HG03175 (cell line): ENCODE measurements around the gene RNGTT.
"Not testable (repeated sequence)": the region's sequence is repeated elsewhere in the genome, so short reads cannot be mapped to it uniquely, and the experiment has no call there.

Experiments used
- ATAC-seq: cut with Tn5 transposase; IDR thresholded peaks from one replicate; pipeline ENCODE4 v1.9.1; 2021; ENCODE audit warnings: mild to moderate bottlenecking, moderate library complexity; ENCODE audit not compliant: unreplicated experiment

Gene RNGTT

DNA sequence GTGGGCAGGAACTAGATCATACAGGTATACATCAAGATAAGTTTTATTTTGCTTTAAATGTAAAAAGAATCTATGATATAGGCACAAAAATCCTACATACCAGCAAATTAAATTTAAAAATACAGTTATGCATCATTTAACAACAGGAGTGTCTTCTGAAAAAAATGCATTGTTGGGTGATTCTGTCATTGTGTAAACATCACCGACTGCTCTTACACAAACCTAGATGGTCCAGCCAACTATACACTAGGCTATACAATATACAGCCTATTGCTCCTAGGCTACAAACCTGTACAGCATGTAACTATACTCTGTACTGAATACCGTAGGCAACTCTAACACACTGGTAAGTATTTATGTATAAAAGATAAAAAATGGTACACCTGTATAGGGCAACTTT is 139.4 kb downstream of the RNGTT start:
- ATAC-seq: no peak

DNA sequence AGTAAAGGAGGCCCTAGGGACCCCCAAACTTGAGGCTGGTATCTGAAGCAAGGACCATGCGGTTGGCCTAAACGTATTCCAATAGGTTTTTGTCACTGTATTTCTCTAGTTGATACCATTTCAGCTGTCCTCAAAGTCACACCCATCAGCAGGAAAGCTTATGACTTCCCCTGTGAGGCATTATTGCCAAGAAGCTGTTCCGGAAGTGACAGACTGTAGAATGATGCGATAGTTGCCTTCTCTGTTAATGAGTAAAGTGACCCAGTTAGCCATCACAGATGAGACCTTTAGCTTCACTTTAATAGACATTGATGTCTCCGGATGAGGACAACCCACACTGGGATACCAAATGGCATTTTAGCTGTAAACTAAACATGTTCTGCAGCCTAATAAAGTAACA is 147.9 kb downstream of the RNGTT start:
- ATAC-seq: no peak

DNA sequence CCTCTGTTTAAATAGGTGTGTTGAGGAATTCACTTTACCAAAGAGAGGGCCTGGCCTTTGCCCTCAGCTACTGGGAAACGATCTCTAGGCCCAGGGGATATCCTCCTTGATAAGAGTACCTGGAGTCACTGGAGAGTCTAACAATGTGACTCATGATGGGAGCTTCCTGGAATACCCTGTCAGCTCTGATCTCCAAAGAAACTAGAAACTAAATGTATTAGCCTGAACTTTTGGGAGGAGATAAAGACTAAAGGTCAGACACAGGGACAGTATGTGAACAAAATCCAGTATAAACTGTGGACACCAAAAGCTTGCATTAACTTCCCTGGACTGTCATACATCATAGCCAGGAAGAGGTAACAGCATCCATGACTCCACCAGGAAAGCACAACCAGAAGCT is 148.5 kb downstream of the RNGTT start:
- ATAC-seq: no peak

DNA sequence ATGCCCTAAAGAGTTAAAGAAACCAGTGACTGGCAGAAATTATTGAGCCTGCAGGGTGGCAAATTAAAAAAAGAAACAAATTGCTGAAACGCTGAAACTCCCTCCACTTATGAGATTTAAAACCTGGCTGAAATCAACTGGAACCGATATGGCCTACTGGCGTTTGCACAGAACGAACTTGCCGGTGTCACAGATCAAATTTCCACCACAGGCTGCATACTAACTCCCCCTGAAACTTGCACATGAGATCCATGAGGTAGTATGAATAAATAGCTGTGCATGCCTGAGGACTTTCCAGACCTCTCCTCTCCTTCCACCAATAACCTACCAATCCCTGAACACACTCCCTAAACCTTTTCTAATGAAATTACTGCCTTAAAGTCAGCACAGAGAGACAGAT is 150.4 kb downstream of the RNGTT start:
- ATAC-seq: no peak

DNA sequence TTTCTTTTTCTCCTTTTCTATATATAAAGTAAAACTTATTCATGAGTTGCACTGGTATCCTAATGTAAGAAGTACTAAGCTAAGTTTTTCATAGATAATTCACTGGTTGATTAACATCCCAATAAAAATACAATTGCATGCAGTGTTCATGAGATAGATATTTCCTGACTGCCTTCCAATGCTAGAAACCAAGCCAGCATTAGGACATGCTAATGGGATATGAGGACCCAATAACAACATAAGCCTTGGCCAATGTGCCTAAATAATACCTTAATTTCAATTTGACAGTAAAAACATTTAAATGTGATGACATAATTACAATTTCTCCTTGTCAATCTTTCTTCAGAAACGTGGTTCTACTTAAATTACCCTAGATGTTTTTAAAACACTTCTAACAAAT is 152.7 kb downstream of the RNGTT start:
- no peak for ATAC-seq

DNA sequence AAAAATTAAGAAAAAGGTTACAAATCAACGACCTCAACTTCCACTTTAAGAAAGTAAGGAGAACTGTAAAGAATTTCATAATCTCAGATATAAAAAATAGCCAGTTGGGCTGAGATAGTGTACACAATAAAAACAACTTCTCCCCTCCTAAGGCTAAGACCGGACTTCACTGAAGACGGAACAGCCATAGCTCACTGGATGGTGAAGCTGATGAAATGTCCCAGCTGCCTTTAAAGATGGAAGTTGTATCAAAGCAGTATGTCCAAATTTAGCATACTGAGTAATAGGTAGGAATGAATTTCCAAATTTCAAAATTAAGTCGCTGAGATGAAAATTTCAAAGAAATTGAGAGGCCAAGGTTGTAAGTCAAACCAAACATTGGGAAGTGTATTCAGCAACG is 153.3 kb downstream of the RNGTT start:
- no peak for ATAC-seq

DNA sequence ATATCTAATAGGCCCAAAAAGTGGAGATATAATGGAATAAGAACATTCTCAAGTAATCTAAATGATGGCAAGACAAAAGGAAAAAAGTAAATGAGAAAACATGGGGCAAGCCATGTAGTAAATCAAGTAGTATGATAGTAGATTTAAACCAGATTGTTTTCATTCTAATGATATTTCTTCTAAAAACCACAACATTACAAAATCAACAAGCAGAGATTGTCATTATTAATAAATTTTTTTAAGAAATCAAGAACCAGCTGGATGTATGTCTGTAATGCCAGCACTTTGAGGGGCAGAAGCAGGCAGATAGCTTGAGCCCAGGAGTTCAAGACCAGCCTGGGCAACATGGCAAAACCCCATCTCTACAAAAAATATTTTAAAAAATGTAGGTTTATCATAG is 155.0 kb downstream of the RNGTT start:
- ATAC-seq: no peak

DNA sequence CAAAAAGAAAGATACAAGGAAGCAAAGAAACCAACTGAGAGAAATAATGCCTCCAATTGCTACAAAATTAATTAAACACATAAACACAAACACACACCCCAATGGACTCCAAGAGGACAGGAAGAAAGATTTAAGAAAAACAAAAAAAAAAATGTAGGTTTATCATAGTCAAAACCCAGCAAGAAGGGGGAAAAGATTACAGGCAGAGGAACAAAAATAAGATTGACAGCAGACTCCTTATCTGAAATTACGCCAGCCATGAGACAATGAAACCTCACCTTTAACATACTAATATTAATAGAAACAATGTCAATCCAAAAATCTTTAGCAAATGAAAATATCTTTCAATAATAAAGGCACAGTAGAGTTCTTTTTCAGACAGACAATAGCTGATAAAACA is 155.8 kb downstream of the RNGTT start:
- ATAC-seq: no peak

DNA sequence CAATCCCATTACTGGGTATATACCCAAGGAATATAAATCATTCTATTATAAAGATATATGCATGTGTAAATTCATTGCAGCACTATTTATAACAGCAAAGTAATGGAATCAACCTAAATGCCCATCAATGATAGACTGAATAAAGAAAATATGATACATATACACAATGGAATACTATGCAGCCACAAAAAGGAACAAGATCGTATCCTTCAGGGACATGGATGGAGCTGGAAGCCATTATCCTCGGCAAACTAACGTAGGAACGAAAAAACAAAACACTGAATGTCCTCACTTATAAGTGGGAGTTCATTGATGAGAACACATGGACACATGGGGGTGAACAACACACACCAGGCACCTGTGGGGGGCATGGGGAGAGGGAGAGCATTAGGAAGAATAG is 156.7 kb downstream of the RNGTT start:
- ATAC-seq: no peak

DNA sequence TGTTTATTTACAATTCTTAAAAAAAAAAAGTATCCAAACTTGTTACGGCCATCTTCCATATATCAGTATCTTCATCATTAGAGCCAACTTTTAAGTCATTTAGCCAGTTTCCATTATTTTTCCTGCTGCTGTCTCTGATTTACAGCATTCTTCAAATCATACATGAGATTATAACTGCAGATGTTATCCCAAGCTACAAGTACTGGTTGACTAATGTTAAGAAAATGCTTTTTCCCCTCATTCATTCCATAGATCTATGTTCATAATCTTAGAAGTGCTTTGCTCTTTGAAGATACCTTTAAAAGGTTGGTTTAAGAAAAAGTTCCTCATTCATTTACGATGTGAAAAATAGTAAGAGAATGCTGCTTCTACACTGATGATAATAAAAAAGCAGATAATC is 158.7 kb downstream of the RNGTT start:
- ATAC-seq: no peak

DNA sequence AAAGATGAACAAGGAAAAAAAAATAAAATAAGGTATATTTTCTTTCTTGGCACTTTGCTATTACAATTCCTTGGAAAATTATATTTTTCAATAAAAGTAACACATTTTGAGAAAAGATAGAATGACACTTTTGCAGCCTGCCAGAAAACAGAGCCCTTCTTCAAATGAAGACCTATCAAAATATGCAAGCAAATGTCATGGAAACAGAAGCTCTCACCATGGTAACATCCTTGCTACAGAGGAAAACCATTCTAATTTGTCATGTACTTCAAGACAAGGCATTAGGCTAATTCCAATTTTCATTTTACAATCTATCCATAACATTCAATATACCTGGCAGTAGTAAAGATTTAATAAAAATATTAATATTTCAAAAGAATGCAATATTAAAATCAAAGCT is 177.9 kb downstream of the RNGTT start:
- no peak for ATAC-seq

DNA sequence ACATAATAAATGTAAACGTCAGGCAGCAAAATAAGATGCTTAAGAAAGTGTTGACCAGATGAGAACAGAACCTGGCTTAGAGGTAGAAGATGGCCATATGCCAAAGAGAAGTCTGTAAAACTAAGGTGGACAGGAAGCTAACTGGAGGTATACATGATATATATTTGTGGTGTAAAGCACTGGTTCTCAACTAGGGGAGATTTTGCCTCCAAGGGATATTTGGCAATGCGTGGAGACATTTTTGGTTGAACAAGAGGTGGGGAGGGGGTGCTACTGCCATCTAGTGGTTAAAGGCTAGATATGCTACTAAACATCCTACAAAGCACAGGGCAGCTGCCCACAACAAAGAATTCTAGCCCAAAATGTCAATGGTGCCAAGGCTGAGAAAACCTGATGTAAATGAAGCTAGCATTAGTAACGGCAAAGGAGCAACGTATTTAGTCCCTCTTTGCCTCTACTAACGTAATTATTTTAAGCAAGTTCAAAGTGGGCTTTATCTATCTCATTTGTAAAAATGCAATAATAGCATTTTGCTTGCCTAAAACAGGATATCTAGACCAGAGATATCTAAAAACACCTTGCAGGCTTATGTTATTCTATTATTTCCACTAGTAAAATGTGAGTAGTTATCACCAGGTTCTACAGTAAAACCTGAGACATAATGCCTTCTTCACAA is 182.6 kb downstream of the RNGTT start:
- peak; percentile 73 for ATAC-seq

DNA sequence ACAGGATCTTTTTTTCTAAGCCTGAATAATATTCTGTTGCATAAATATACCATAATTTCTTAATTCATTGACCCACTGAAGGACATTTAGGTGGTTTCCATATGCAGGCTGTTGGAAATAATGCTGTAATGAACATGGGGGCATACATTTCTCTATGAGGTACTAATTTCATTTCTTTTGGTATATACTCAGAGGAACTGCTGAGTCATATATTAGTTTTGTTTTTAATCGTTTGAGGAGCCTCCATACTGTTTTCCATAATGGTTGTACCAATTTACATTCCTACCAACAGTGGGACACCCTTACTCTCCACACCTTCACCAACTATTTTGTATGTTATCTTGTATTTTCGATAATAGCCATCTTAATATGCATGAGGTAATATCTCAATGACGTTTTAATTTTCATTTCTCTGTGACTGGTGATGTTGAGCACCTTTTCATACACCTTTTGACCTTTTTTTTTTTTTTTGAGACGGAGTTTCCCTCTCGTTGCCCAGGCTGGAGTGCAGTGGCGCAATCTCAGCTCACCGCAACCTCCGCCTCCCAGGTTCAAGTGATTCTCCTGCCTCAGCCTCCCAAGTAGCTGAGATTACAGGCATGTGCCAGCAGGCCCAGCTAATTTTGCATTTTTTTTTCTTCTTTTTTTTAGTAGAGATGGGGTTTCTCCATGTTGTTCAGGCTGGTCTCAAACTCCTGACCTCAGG is 187.4 kb downstream of the RNGTT start:
- ATAC-seq: no peak

DNA sequence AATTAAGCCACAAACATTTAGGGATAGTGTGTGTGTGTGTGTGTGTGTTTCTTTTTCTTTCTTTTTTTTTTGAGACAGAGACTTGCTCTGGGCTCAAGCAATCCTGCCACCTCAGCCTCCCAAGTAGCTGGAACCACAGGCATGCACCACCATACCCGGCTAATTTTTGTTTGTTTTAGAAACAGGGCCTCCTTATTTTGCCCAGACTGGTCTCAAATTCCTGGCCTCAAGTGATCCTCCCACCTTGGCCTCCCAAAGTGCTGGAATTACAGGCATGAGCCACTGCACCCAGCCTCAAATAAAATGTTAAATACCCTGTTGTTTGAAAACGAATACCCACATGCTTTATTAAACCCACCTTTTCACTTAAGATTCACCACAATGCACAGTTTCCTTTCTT is 195.3 kb downstream of the RNGTT start:
- ATAC-seq: not testable (repeated sequence)

DNA sequence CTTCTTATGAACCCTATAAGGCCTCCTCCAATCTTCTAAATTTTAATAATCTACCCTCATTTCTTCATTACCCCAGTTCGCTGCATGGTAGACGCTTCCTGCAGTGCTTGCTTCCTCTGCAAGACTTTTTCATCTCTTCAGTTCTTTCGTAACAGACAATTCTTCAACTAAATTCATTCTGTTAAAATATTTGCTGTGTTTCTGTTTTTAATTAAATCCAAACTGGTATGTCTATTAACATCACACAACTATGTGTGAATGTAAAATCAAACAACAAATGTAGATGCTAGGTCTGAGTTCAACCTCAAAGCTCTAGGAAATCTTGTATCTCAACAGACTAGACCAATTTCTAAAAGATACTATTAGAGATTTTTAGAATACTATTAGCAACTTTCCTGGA is 199.3 kb downstream of the RNGTT start:
- no peak for ATAC-seq

DNA sequence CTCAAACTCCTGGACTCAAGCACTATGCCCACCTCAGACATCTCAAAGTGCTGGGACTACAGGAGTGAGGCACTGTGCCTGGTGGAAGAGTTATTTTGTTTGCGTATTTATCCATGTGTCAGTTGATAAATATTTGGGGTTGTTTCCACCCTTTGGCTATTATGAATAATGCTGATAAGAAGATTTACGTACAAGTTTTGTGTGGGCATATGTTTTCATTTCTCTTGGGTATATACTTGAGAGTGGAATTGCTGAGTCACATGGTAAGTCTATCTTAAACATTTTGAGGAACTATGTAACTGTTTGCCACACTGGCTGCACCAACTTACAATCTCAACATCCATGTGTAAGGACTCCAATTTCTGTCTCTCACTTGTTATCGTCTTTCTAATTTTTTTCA is 200.3 kb downstream of the RNGTT start:
- no peak for ATAC-seq

DNA sequence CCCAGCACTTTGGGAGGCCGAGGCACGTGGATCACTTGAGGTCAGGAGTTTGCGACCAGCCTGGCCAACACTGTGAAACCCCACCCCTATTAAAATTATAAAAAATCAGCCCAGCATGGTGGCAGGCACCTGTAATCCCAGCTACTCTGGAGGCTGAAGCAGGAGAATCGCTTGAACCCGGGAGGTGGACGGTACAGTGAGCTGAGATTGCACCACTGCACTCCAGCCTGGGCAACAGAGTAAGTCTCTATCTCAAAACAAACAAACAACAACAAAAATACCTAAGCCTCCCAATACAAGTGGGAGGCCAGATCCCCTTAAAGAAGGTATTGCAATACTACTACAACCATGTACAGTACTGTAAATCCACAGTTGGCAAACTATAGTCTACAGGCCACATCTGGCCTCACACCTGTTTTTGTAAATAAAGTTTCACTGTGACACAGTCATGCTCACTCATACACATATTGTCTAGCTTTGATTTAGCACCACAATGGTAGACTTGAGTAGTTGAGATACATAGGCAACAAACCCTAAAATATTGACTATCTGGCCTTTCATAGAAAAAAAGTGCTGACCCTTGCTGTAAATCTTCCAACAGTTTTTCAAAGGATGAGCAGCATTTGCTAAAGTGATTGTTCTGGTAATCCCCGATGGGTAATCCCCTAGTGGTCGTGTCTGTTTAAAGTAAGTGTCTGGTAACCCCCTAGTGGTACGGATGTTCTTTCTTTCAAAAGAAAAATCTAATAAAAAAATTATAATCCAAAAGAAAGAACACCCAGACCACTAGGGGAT is 202.0 kb downstream of the RNGTT start:
- peak; percentile 47 for ATAC-seq

DNA sequence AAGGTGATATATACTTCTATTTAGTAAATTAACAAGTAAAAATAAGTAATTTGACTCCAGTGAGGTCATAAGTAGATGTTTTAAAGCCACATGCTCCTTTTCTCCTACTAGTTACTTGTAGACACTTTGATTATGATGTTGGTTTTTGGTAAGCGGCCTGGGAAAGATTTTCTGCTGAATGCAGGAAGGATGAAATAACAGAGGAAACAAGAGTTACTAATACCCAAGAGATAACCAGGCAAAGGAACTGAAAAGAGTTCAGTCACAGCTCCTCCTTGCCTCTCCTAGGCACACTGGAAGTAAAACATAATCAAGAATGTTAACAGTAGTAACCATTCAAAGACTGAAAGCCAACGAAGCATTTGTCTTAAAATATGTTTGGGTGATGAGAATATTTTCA is 203.3 kb downstream of the RNGTT start:
- ATAC-seq: no peak

DNA sequence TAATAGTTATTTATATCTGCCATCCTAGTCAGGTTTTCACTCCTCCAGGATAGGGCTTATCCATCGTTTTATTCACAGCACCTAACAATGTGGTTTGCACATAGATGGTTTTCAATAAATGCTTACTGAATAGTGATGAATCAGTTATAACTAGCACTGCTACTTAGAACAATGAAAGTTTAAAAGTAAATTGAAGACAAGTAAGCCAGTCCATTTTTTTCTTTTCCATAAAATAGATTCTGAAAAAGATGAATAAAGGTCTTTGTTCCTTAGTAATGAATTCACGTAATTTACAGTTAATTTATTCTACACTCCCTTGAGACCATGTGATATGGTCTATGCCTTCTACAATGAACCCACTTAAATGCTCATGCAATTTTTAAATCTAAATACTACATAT is 212.5 kb downstream of the RNGTT start:
- ATAC-seq: no peak

DNA sequence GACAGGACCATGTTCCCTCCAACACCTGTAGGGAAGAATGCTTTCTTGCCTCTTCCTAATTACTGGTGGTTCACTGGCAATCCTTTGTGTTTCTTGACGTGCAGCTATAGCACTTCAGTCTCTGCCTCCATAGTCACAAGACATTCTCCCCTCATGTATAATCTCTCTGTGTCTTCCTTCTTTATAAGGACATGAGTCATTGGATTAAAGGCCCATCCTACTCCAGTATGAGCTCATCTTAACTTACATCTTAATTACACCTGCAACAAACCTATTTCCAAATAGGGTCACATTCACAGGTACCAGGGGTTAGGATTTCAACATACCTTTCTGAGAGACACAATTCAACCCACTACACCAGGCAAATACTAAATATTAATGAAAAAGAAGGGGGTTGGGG is 213.6 kb downstream of the RNGTT start:
- no peak for ATAC-seq

DNA sequence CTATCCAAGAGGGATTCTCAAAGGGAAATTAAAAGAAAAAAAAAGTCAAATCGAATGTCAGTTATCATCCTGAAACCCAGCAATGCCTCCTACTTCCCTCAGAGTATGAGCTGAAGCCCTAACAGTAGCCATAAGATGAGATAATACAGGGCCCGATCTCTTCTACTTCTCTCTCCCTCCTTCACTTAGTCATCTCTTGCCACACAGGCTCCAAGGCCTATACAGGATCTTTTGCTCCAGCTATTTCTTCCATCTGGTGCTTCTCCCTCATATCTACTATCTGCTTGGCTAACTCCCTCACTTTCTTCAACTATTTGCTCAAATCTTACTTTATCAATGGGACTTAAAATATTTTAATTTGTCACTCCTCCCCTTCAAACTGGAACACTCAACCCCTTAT is 215.3 kb downstream of the RNGTT start:
- no peak for ATAC-seq

DNA sequence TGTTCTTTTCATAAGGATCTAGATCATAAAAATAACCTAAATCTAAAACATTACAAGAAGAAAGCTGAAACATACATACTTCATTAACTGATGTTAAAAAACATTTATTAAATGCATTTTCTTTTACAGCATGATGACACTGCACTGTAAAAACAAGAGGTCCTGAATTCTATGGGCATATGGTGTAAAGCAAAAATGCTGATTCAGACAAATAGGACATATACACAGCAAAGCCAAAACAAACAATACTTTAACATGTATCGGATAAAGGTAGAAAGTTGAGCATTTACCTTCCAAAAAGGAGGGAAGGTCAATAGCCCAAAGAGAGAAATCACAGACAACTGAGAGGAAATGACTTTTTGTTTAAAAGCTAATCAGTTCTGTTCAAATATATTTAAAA is 221.5 kb downstream of the RNGTT start:
- no peak for ATAC-seq
